Kidney glomerular epithelial cell (primary cell): ENCODE measurements around the gene LRPAP1.
"Not testable (repeated sequence)": the region's sequence is repeated elsewhere in the genome, so short reads cannot be mapped to it uniquely, and the experiment has no call there.

Source experiments
- DNase-seq: peaks from one replicate; lab custom pipeline; 2025; lab: John Stamatoyannopoulos, UW

The LRPAP1 gene

GRCh38 chr4:3460926-3461325 lies 71.3 kb downstream of the LRPAP1 start:
- DNase-seq = no peak

- DNase-seq = not testable (repeated sequence)
Observed at GRCh38 chr4:3459156-3459555, 73.1 kb downstream of the LRPAP1 start.

- no peak for DNase-seq
Observed at GRCh38 chr4:3458371-3458770, 73.9 kb downstream of the LRPAP1 start.

- DNase-seq = not testable (repeated sequence)
Observed at GRCh38 chr4:3455596-3455995, 76.6 kb downstream of the LRPAP1 start.
